Activated T-cell treated with anti-CD3 and anti-CD28 coated beads, Interleukin-2, amount 50 U/mL, for 72 hours (primary cell): ENCODE data around the gene PYHIN1. TPM values are rescaled to one million over a fixed set of nuclear protein-coding genes. Genes with fewer than 3 reads are reported as not detected.

Experiments used
- ATAC-seq, 2 donors: fragments of 150-1000 bp; cut with Tn5 transposase; replicated peaks in 1 of 2; 2 replicates each; pipeline ENCODE4 v1.10.0; 2021; ENCODE audit warnings: moderate library complexity in 2 of 2, mild to moderate bottlenecking in 1 of 2
- DNase-seq, 2 donors: peaks; one replicate each; pipeline ENCODE4 v3.0.0; 2021 to 2022; ENCODE audit warnings: mixed read lengths in 1 of 2
- H3K27ac Mint-ChIP-seq: one replicate; pipeline ENCODE4 v1.8.0; 2022; ENCODE audit warnings: mild to moderate bottlenecking, moderate library complexity, mixed read lengths
- H3K27me3 Mint-ChIP-seq: one replicate; pipeline ENCODE4 v1.8.0; 2022; ENCODE audit warnings: low read depth, mixed read lengths
- H3K36me3 Mint-ChIP-seq, 2 donors: one replicate each; pipeline ENCODE4 v1.8.0; 2022; ENCODE audit warnings: mixed read lengths in 2 of 2, mild to moderate bottlenecking in 1 of 2; ENCODE audit not compliant: insufficient read depth in 2 of 2
- H3K4me1 Mint-ChIP-seq: one replicate; pipeline ENCODE4 v1.8.0; 2022; ENCODE audit warnings: low read depth, mixed read lengths
- H3K4me3 Mint-ChIP-seq, 2 donors: one replicate each; pipeline ENCODE4 v1.8.0; 2022; ENCODE audit warnings: mild to moderate bottlenecking in 2 of 2, mixed read lengths in 2 of 2, moderate library complexity in 2 of 2
- H3K9me3 Mint-ChIP-seq, 2 donors: one replicate each; pipeline ENCODE4 v1.8.0; 2022; ENCODE audit warnings: mixed read lengths in 2 of 2
- total RNA-seq, 2 donors: library from RNA; stranded (reverse); gene quantifications; one replicate each; pipeline ENCODE4 v1.2.3, GENCODE V29; 2022

The PYHIN1 gene
- total RNA-seq, 2 donors from 2014 or later: 11.5 to 23.0 TPM

DNA sequence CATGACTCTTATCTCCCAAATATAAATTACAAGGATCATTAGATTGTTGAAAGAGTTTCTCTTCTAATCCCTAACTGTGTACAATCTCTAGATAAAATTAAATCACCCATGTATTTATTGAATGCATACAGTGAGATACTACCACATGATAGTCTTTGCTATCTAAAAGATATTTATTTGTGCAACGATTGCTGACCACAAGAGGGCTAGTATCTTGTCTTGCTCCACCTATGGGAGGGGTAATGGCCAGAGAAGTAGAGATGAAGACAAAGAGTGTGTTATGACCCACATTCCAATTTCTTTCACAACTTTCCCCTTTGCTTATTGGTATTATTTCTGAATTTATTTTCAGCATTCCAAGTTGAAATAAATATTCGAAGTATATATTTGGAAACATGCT, 13.7 kb downstream of the PYHIN1 start:
- ATAC-seq (no peak), DNase-seq (no peak)
- peaks cover 5 to 6% of the 10 kb centered on the region in 2 donors for H3K36me3 Mint-ChIP-seq
- H3K27ac Mint-ChIP-seq: peak overlapping the region; percentile 29
- no peaks in the 10 kb centered on the region for H3K9me3 Mint-ChIP-seq
- no peak overlapping the region for H3K4me3 Mint-ChIP-seq
- H3K4me1 Mint-ChIP-seq: peaks cover 11% of the 10 kb centered on the region
- H3K27me3 Mint-ChIP-seq: peaks cover 22% of the 10 kb centered on the region

DNA sequence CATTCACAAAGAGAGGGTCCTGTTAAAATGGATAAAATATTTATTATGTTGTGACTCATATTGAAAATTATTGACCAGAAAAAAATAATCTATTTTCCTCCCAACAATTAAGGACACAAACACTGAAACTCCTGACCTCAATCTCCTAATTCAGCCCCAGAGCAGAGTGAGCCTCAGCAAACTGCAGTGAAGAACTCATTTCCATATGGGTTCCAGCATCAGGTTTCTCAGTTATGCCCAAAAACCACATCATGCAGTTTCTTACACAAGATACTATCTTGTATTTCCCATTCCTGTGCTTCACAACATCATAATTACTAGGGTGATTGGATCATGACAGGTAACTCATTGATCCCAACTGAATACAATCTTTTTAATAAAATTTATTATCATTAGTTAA, 15.4 kb downstream of the PYHIN1 start:
- peaks cover 8% of the 10 kb centered on the region for H3K4me1 Mint-ChIP-seq
- peaks cover 22% of the 10 kb centered on the region for H3K27me3 Mint-ChIP-seq
- no peak overlapping the region for H3K4me3 Mint-ChIP-seq

DNA sequence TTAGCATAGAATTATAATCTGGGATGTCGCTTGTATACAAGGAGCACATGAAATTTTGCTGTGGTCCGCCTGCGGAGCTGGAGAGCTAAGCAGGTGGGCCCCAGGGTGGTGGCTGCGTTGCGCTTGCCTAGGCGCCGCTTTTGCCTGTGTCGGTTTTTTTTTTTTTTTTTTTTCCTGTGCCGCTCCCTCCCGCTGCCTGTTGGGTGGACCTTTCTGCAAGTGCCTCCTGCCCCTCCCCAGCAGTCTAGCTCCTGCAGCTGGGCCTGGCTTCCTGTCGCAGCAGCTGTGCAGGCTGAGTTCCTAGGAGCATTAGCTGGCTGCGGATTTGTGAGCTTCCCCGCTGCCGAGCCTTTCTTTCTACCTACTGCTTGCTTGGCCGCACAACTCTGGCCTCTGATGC, 20.6 kb downstream of the PYHIN1 start:
- H3K27me3 Mint-ChIP-seq: peaks cover 13% of the 10 kb centered on the region
- DNase-seq (no peak), ATAC-seq (no peak)
- peaks cover 11 to 13% of the 10 kb centered on the region in 2 donors for H3K36me3 Mint-ChIP-seq
- H3K4me1 Mint-ChIP-seq: no peaks in the 10 kb centered on the region
- peaks cover 0 to 2% of the 10 kb centered on the region in 2 donors for H3K9me3 Mint-ChIP-seq
- H3K4me3 Mint-ChIP-seq: no peak overlapping the region
- H3K27ac Mint-ChIP-seq: no peak overlapping the region

More for the DNA sequence above, 15.4 kb downstream of the PYHIN1 start:
- no peak overlapping the region for H3K27ac Mint-ChIP-seq
- no peak for DNase-seq
- no peak for ATAC-seq
- peaks cover 8 to 9% of the 10 kb centered on the region in 2 donors for H3K36me3 Mint-ChIP-seq
- no peaks in the 10 kb centered on the region for H3K9me3 Mint-ChIP-seq

DNA sequence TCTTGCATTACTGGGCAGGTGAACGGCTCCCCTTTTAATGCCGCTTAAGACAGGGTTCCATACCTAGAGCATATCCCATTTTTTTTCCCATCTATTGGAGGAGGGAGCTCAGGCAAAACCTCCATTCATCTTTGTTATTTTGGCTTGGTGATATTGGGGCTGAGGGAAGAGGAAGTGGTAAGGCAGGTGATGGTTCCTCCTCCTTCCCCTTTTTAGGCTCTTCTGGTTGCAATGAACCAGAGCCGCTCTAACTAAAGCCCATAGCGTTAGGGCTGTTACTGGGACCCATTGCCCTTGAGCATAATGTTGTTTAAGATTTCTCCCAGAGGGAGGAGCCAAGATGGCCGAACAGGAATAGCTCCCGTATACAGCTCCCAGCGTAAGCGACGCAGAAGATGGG, 21.1 kb downstream of the PYHIN1 start:
- Mint-ChIP-seq H3K4me1 (no peaks in the 10 kb centered on the region), H3K27ac (no peak overlapping the region), H3K9me3 (peaks cover 2% of the 10 kb centered on the region in 2 donors), H3K36me3 (peaks cover 11 to 15% of the 10 kb centered on the region in 2 donors), H3K4me3 (no peak overlapping the region), H3K27me3 (peaks cover 11% of the 10 kb centered on the region)
- ATAC-seq: no peak
- no peak for DNase-seq

DNA sequence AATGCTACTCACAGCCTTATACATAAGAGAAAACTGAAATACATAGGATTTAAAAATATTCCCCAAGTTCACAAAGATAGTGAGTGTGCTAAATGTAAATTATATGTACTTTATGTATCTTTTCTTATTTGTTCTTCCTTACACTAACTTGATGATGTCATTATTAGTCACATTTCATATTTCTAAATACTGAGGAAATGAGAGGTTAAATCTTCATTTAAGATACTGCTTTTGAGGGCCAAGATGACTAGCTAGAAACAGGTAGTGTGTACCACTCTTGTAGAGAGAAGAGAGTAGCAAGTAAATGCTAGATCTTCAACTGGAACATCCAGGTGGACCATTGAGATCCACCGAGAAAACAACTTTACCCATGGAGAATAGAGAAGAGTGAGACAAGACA, 29.8 kb downstream of the PYHIN1 start:
- peak; percentile 45 to 52 for ATAC-seq
- peaks cover 13 to 17% of the 10 kb centered on the region in 2 donors for H3K36me3 Mint-ChIP-seq
- H3K27ac Mint-ChIP-seq: no peak overlapping the region
- no peak overlapping the region for H3K4me3 Mint-ChIP-seq
- H3K4me1 Mint-ChIP-seq: peaks cover 11% of the 10 kb centered on the region
- H3K27me3 Mint-ChIP-seq: peaks cover 33% of the 10 kb centered on the region
- peaks cover 6 to 7% of the 10 kb centered on the region in 2 donors for H3K9me3 Mint-ChIP-seq
- no peak for DNase-seq

DNA sequence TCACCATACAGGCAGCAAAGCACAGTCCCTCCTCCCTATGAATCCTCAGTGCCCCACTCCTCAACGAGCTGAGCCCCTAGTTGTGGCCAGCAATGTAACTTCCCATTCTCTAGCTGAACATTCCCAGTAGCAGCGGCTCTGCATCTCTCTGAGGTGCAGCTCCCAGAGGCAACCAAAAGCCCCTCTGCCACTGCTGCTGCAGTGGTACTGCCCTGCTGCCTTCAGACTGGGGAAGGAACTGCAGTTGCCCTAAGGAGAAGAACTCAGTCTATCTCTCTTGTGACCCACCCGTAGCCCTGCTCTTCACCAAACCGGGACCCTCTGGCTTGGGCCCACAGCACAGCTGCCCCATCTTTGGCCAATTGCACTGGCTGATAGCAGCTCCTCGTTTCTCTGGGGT, 31.6 kb downstream of the PYHIN1 start:
- Mint-ChIP-seq H3K36me3 (peaks cover 15 to 23% of the 10 kb centered on the region in 2 donors), H3K27me3 (peaks cover 33% of the 10 kb centered on the region), H3K4me1 (peaks cover 24% of the 10 kb centered on the region), H3K9me3 (peaks cover 5 to 9% of the 10 kb centered on the region in 2 donors), H3K4me3 (no peak overlapping the region), H3K27ac (no peak overlapping the region)
- no peak for ATAC-seq
- DNase-seq: no peak

DNA sequence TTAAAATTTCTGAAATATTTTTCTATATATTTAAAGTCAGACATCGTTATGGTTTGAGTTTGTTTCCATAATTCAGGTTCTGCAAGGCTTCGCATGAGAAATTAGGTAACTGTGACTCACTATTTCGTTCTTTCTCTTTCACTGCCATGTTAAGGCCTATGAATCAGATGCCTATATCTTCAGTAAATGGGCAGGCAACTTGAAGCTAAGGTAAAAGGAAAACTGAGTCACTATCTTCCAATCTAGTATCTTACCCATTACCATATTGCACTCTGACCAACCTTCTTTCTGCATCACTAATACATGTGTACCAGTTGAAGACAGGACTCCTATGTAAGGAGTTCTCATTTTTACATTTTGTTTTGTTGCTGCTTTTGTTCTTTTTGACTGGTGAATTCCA, 37.8 kb downstream of the PYHIN1 start:
- H3K27me3 Mint-ChIP-seq: peaks cover 18% of the 10 kb centered on the region
- DNase-seq (peak in 1 of 2 donors; percentile 6), ATAC-seq (peak; percentile 94)
- H3K9me3 Mint-ChIP-seq: peaks cover 5 to 9% of the 10 kb centered on the region in 2 donors
- H3K4me3 Mint-ChIP-seq: peak overlapping the region in 1 of 2 donors; percentile 84
- H3K27ac Mint-ChIP-seq: peak overlapping the region; percentile 99
- H3K36me3 Mint-ChIP-seq: peaks cover 11 to 19% of the 10 kb centered on the region in 2 donors
- peaks cover 45% of the 10 kb centered on the region for H3K4me1 Mint-ChIP-seq

DNA sequence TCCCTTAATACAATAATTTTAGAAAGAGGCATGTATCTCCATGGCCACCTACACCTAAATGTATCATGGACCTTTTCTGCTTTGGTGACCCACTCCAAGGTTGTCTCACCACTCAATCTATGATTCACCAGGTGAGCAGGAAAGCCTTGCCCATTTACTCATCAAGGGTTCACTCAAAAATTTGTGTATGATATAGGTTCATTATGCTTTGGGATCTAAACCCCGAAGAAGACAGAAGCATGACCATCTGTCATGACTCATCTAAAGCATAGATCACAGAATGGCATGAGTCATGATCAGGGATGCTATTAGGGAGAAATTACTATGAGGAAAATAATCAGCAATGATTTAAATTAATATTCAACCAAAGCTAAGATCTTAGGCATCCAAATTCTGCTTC, 38.5 kb downstream of the PYHIN1 start:
- peaks cover 12% of the 10 kb centered on the region for H3K27me3 Mint-ChIP-seq
- H3K4me3 Mint-ChIP-seq: peak overlapping the region; percentile 2 to 84
- ATAC-seq (peak; percentile 74 to 75), DNase-seq (peak; percentile 16 to 39)
- peaks cover 5 to 8% of the 10 kb centered on the region in 2 donors for H3K9me3 Mint-ChIP-seq
- peaks cover 7 to 12% of the 10 kb centered on the region in 2 donors for H3K36me3 Mint-ChIP-seq
- peak overlapping the region; percentile 99 for H3K27ac Mint-ChIP-seq
- H3K4me1 Mint-ChIP-seq: peaks cover 45% of the 10 kb centered on the region

DNA sequence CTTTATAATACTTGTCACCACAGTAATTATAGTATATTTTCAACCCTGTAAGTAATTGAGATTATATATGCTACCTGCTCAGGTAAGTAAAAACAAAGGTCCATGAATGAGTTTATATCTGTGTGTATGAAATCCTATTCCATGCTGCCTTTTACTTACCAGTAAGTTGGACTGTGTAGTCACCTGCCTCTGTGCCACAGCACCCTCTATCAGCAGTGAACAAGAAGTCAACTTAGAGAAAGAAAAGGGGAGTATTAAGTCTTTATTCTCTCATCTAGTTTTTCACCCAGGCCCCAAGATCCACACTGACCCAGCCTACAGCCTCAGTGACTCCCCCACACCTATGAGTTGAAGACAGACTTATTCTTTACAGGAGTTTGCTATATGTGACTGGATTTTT, 41.5 kb downstream of the PYHIN1 start:
- Mint-ChIP-seq H3K27me3 (no peaks in the 10 kb centered on the region), H3K36me3 (no peaks in the 10 kb centered on the region), H3K4me3 (no peak overlapping the region), H3K4me1 (peaks cover 41% of the 10 kb centered on the region), H3K9me3 (no peaks in the 10 kb centered on the region), H3K27ac (peak overlapping the region; percentile 61)
- DNase-seq: no peak
- no peak for ATAC-seq

DNA sequence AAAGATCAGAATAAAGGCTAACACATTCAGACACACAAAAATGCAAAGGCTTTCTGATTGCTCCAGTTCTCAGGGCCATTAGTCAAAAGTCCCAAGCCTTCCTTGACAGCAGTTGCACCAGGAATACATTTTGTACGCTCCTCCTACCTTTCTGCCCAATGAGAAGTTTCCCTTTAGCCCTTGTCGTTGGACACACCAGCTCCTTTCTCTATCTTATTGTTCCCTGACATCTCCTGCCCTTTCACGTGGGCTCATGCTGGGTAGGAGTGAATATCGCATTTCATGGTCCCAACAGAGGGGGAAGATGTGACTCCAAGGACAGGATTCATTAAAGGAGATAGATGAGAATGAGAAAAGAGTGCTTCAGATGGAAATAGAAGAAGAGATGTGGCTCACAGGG, 44.9 kb downstream of the PYHIN1 start:
- Mint-ChIP-seq H3K36me3 (peaks cover 3 to 5% of the 10 kb centered on the region in 2 donors), H3K4me3 (no peak overlapping the region), H3K27me3 (no peaks in the 10 kb centered on the region), H3K4me1 (peaks cover 24% of the 10 kb centered on the region), H3K9me3 (peaks cover 0 to 5% of the 10 kb centered on the region in 2 donors), H3K27ac (no peak overlapping the region)
- DNase-seq (no peak), ATAC-seq (no peak)

DNA sequence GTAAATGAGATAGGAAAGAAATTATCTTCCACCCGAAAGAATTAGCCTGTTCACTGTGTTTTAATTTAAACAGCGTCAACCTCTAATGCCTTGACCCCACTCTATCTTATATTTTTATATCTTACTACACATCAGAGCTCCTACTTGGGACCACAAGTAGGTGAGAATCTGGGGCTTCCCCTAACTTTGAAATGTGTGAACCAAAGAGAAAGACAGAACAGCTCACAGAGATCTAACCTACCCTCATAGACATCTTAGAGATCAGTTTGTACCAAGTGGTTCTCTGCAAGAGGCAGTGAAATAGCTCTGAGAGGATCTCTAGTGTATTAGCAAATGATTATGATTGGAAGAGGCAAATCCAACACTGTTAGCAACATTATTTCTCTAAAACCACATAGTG, 47.4 kb downstream of the PYHIN1 start:
- Mint-ChIP-seq H3K36me3 (peaks cover 15% of the 10 kb centered on the region in 2 donors), H3K9me3 (peaks cover 6 to 16% of the 10 kb centered on the region in 2 donors), H3K4me1 (peaks cover 13% of the 10 kb centered on the region), H3K27me3 (peaks cover 13% of the 10 kb centered on the region), H3K27ac (no peak overlapping the region), H3K4me3 (no peak overlapping the region)
- DNase-seq: no peak
- ATAC-seq: peak in 1 of 2 donors; percentile 33

DNA sequence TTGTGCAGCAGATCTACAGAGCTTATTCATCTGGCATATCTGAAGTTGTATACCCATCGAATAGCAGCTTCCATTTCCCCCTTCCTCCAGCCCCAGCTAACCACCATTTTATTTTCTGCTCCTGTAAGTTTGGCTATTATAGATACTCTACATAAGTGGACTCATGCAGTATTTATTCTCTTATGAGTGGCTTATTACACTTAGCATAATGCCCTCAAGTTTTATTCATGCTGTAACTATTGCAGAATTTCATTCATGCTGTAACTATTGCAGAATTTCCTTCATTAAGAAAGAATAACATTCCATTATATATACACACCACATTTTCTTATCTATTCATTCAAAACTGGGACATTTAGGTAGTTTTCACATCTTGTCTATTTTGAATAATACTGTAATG, 47.9 kb downstream of the PYHIN1 start:
- ATAC-seq: no peak
- H3K9me3 Mint-ChIP-seq: peaks cover 6 to 16% of the 10 kb centered on the region in 2 donors
- DNase-seq: no peak
- no peak overlapping the region for H3K27ac Mint-ChIP-seq
- H3K4me1 Mint-ChIP-seq: peaks cover 13% of the 10 kb centered on the region
- peaks cover 15 to 19% of the 10 kb centered on the region in 2 donors for H3K36me3 Mint-ChIP-seq
- H3K4me3 Mint-ChIP-seq: no peak overlapping the region
- peaks cover 13% of the 10 kb centered on the region for H3K27me3 Mint-ChIP-seq

DNA sequence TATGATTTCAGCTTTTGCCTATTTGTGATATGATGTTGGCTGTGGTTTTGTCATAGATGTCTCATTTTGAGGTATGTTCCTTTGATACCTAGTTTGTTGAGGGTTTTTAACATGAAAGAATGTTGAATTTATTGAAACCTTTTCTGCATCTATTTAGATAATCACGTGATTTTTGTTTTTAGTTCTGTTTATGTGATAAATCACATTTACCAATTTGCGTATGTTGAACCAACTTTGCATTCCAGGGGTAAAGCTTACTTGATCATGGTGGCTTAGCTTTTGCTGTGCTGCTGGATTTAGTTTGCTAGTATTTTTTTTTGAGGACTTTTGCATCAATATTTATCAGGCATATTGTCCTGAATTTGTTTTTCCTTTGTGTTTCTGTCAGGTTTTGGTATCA, 51.9 kb downstream of the PYHIN1 start:
- peaks cover 13% of the 10 kb centered on the region for H3K27me3 Mint-ChIP-seq
- H3K9me3 Mint-ChIP-seq: peaks cover 14 to 26% of the 10 kb centered on the region in 2 donors
- H3K36me3 Mint-ChIP-seq: peaks cover 29 to 34% of the 10 kb centered on the region in 2 donors
- H3K4me1 Mint-ChIP-seq: peaks cover 5% of the 10 kb centered on the region
- ATAC-seq: no peak
- DNase-seq: no peak
- H3K4me3 Mint-ChIP-seq: no peak overlapping the region
- H3K27ac Mint-ChIP-seq: no peak overlapping the region

DNA sequence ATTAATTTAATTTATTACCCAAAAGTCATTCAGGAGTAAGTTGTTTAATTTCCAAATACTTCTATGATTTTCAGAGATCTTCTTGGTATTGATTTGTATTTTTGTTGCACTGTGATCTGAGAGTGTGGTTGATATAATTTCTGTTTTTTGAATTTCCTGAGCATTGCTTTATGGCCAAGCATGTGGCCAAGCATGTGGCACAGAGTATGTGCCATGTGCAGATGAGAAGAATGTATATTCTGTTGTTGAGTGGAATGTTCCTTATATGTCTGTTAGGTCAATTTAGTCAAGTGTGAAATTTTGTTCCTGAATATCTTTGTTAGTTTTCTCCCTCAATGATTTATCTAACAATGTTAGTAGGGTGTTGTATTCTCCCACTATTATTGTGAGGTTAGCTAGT, 53.0 kb downstream of the PYHIN1 start:
- peaks cover 13% of the 10 kb centered on the region for H3K27me3 Mint-ChIP-seq
- no peak for DNase-seq
- H3K27ac Mint-ChIP-seq: peak overlapping the region; percentile 59
- no peaks in the 10 kb centered on the region for H3K4me1 Mint-ChIP-seq
- ATAC-seq: no peak
- peaks cover 29 to 37% of the 10 kb centered on the region in 2 donors for H3K36me3 Mint-ChIP-seq
- peaks cover 14 to 26% of the 10 kb centered on the region in 2 donors for H3K9me3 Mint-ChIP-seq
- no peak overlapping the region for H3K4me3 Mint-ChIP-seq
